Measurements from ENCODE around the gene FANCE.

FANCE gene

DNA sequence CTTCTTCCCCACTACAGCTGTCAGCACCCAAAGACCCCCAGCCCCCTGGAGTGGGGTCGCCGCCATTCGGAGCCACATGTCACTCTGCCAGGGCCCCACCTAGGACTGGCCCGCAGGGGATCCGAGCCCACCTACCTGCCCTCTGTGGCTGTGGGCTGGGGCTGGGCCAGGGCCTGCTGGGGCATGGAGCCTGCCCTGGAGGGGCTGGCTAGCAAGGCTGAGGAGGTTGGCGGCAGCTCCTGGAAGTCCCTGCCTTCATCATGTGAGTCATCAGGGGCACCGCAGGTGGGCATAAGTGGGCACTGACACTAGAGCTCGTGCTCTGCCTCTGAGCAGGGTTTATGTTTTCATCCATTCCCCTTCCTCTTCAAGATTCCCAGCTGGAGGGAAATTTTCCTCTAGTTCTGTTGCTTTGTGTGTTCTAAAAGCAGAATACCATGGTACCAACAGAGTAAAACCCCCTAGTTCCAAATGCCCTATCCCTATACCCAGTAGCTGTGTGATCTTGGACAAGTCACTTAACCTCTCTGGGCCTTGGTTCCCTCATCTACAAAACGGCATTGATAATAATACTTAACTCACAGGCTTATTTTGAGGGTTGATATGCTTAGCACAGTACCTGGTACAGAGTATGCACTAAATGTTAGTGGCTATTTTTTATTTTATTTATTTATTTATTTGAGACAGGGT, 8.7 kb upstream of the FANCE start:
- H3K4me3 ChIP-seq (ENCODE audit: low read depth, low read length): no peak overlapping the region
- TF ChIP-seq, protein P1, sequence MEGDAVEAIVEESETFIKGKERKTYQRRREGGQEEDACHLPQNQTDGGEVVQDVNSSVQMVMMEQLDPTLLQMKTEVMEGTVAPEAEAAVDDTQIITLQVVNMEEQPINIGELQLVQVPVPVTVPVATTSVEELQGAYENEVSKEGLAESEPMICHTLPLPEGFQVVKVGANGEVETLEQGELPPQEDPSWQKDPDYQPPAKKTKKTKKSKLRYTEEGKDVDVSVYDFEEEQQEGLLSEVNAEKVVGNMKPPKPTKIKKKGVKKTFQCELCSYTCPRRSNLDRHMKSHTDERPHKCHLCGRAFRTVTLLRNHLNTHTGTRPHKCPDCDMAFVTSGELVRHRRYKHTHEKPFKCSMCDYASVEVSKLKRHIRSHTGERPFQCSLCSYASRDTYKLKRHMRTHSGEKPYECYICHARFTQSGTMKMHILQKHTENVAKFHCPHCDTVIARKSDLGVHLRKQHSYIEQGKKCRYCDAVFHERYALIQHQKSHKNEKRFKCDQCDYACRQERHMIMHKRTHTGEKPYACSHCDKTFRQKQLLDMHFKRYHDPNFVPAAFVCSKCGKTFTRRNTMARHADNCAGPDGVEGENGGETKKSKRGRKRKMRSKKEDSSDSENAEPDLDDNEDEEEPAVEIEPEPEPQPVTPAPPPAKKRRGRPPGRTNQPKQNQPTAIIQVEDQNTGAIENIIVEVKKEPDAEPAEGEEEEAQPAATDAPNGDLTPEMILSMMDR (IDR thresholded peaks at IDR 0.05; ENCODE audit: borderline replicate concordance, insufficient read depth, low read depth, low read length): no peak

DNA sequence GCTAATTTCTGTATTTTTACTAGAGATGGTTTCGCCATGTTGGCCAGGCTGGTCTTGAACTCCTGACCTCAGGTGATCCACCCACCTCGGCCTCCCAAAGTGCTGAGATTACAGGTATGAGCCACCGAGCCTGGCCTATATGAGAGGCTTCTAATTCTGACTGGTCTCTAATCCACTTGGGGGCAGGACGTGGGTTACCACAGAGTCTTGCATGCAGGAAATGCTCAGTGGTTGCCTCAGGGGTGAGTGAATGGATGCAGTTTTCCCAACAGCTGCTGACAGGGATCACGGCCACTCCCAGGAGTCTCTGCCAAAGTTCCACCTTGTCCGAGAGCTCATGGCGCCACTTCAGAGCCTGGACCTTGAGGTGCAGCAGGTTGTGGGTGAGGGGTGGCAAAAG, 6.4 kb upstream of the FANCE start:
- TF ChIP-seq, protein P1 (IDR thresholded peaks at IDR 0.05; ENCODE audit: borderline replicate concordance, insufficient read depth, low read depth, low read length): no peak
- H3K4me3 ChIP-seq (ENCODE audit: low read depth, low read length): no peak overlapping the region

DNA sequence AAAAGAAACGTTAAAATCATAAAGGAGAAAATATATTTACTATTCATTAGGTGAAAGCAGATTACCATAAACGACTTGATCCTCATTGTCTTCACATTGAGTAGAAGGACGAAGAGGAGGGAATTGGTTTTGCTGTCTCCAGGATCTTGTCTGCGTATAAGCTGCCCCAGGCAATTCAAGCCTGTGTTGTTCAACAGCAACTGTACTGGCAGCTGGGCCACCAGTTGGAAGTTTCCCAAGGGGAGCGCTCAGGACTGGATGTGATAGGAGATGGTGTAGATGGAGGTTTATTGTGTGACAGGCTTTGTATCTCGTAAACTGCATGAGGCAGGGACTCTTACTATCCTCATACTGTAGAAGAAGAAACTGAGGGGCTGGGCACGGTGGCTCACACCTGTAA, 3.9 kb upstream of the FANCE start:
- TF ChIP-seq, protein P1 (IDR thresholded peaks at IDR 0.05; ENCODE audit: borderline replicate concordance, insufficient read depth, low read depth, low read length): no peak
- H3K4me3 ChIP-seq (ENCODE audit: low read depth, low read length): no peak overlapping the region

DNA sequence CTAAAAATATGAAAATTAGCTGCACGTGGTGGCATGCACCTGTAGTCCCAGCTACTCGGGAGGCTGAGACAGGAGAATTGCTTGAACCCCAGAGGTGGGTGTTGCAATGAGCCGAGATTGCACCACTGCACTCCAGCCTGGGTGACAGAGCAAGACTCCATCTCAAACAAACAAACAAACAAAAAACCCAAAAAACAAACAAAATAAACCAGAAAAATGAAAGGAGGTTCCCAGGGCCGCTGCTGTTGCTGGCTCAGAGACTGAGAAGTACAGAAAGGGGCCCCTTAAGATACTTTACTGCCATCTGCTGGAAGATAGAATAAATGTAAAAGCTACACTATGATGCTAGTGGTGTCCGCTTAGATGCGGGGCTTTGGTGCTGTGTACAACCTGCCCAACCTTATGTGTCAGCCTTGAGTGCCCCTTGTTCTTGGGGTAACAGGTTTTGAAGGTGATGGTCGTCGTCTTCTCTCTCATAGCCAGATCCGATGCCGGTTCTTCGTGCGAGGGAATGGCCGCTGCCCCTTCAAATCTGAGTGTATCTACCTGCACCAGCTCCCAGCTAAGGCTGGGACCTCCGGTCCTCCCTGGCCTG, 2.8 kb upstream of the FANCE start:
- TF ChIP-seq, protein P1 (IDR thresholded peaks at IDR 0.05; ENCODE audit: borderline replicate concordance, insufficient read depth, low read depth, low read length): peak; percentile 46; the same call in 1 of the 2 replicates
- H3K4me3 ChIP-seq (ENCODE audit: low read depth, low read length): no peak overlapping the region

DNA sequence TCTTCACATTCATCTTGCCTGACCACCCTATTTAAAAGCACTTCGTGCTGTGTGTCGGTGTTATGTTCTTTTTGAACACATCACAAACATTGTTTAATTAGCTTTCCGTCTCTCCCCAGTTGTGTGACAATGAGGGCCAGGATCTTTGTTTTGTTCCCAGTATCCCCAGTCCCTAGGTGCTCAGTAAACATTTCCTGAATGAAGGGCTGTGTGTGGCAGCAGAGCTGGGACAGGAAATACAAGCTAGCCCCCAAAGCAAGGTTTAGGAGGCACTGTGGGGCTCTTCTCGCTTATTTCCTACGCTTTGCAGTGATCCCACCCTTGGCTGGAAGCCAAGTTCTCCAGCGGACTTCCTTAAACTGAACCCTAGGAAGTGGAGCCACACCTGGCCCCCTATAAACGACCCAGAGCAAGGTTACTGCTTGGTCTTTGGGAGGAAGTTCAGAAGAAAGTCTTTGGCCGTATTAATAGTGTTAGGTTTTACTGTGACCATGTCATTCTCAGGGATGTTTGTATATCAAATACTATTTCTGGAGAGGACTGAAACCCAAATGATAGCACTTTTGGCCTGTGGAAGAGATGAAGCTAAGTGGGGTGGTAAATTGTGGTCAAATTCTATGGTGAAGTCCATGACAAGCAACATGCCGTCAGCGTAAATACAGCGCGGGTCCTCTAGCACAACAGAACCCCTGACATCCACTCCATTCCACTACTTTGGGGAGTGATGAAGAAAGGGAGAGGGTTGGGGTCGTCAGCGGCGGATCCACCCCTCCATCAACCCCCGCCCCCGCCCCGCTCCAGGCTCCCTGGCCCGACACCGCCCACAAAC, 570 bp upstream of the FANCE start:
- no peak overlapping the region for H3K4me3 ChIP-seq (ENCODE audit: low read depth, low read length)
- TF ChIP-seq, protein P1 (IDR thresholded peaks at IDR 0.05; ENCODE audit: borderline replicate concordance, insufficient read depth, low read depth, low read length): no peak

DNA sequence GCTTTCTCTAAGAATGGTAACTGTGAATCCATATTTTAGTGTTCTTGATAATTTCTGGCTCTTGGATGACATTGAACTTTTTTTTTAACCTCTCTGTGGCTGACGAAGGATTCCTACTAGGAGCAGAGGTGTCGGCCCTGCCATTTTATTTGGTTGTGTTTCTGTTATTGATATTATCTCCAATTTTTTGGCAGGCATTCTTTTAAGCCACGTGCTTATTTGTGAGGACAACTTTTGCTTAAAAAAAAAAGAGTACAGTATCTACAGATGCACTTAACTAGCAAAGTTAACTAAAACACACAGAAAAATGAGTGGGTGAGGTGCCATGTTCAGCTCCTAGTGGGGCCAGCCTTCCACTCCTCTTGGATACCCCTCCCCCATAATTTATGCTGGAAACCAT, 1.1 kb downstream of the FANCE start:
- H3K4me3 ChIP-seq (ENCODE audit: low read depth, low read length): no peak overlapping the region

More for the DNA sequence above, 1.1 kb downstream of the FANCE start:
- TF ChIP-seq, protein P1 (IDR thresholded peaks at IDR 0.05; ENCODE audit: borderline replicate concordance, insufficient read depth, low read depth, low read length): no peak
